Fibroblast of mammary gland (primary cell): ENCODE data around the gene PRKN.
"Not testable (repeated sequence)": the region's sequence is repeated elsewhere in the genome, so short reads cannot be mapped to it uniquely, and the experiment has no call there.

ENCODE experiments used
- DNase-seq: peaks from one replicate; pipeline ENCODE4 v3.0.0-alpha.2; 2010; ENCODE audit warnings: low read depth
- H3K4me3 ChIP-seq: 2 replicates; pipeline ENCODE4 v1.5.1; 2011; ENCODE audit warnings: low read depth, mild to moderate bottlenecking, low read length, moderate library complexity; ENCODE audit not compliant: control insufficient read depth
- CTCF ChIP-seq: conservative IDR thresholded peaks from 2 replicates; pipeline ENCODE4 v1.5.1; 2011; ENCODE audit warnings: low read depth, low read length, inconsistent platforms; ENCODE audit not compliant: control insufficient read depth, insufficient read depth

Gene PRKN

DNA sequence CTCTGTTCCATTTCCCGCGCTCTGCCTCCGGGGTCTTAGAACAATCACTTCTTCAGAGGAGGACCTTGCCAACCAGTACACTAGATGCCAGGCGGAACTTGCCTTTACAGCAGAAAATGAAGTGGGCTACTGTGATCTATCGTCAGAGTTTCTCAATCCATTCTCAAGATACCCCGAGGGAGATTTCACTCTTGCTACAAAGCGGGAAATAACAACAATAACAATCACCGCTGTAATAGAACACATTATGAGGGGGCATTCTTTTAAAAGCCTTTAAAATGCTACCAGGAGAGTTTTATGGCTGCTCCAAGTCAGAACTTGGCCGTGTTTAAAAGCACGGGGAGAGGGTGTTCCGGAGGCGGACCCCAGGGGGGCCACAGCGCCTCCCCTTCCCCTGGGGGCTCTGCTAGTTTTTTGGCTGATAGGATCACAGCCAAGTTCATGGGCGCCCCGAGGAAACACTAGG is 836.7 kb downstream of the PRKN start:
- H3K4me3 ChIP-seq, result no peak overlapping the region
- no peak for DNase-seq
- no peak for TF ChIP-seq CTCF

DNA sequence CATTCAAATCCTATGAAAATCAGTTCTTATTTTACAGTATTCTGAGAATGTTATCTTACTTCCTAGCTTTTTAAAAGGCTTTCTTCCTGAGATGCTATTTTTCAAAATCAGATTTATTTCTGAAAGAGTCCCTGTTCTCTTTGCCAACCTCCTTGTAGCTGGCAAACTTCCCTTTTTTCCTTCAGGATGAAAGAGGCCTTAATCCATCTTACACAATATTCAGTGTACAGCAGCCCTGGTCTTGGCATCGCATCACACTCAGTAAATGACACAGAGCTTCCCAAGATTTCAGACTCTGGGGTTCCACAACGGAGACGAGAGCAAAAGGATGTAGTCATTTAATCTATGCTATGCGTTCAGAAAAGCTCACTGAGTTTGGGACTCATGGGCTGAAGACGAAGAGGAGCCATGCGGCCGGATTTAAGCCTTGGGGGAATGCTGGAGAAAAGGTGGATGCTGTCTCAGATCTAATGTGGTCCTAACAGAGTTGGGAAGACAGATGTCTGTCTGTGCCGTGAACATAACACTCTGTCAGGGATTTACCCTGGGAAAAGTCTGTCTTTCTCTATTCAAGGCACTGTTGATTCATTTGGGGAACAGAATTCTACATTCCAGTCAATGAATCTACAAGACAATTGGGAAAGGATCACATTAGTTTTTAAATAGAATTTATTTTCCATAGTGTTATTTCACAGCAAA is 837.3 kb downstream of the PRKN start:
- no peak overlapping the region for H3K4me3 ChIP-seq
- DNase-seq, result peak; percentile 4
- no peak for TF ChIP-seq CTCF

GRCh38 chr6:161889324-161889723 is 838.2 kb downstream of the PRKN start:
- no peak overlapping the region for H3K4me3 ChIP-seq
- DNase-seq, result no peak
- TF ChIP-seq CTCF, result no peak

- not testable (repeated sequence) for H3K4me3 ChIP-seq, DNase-seq
These were observed 841.0 kb downstream of the PRKN start for GRCh38 chr6:161886545-161886944.

DNA sequence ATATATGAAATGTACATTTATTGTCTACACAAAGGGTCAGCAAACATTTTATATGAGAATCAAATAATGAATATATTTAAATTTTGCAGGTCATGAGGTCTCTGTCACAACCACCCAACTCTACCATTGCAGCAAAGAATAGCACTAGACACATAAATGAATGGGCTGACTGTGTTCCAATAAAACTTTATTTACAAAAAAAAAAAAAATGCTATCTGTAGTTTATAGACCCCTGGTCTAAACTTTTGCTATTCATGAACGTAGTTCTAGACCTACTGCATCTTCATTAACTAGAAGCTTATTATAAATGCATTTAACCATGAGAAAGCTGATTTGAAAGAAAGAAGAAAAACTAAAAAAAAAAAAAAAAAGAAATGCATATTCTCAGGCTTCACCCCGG is 842.8 kb downstream of the PRKN start:
- H3K4me3 ChIP-seq, result no peak overlapping the region
- no peak for DNase-seq
- TF ChIP-seq CTCF, result no peak

GRCh38 chr6:161882196-161882765 is 845.3 kb downstream of the PRKN start:
- TF ChIP-seq CTCF, result no peak
- no peak overlapping the region for H3K4me3 ChIP-seq
- no peak for DNase-seq

- no peak for DNase-seq
- H3K4me3 ChIP-seq, result no peak overlapping the region
- TF ChIP-seq CTCF, result no peak
These were observed 847.5 kb downstream of the PRKN start for GRCh38 chr6:161880056-161880455.
